ENCODE results near the gene WWOX.

Gene WWOX

DNA sequence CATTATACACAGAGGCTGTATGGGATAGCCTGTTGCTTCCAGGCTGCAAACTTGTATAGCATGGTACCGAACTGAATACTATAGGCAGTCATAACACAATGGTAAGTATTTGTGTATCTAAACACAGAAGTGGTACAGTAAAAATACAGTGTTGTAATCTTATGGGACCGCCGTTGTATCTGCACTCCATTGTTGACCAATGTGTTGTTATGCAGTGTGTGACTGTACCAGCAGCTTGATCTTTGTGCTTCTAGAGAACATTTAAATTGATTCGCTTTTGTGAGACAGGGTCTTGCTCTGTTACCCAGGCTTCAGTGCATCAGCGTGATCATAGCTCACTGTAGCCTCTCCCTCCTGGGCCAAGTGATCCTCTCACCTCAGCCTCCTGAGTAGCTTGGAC lies 31.5 kb downstream of the WWOX start:
- H4K20me1 ChIP-seq (ENCODE audit: insufficient read depth), result no peaks in the 10 kb centered on the region
- no peaks in the 10 kb centered on the region for H3K79me2 ChIP-seq (ENCODE audit: insufficient read depth, low read depth)

DNA sequence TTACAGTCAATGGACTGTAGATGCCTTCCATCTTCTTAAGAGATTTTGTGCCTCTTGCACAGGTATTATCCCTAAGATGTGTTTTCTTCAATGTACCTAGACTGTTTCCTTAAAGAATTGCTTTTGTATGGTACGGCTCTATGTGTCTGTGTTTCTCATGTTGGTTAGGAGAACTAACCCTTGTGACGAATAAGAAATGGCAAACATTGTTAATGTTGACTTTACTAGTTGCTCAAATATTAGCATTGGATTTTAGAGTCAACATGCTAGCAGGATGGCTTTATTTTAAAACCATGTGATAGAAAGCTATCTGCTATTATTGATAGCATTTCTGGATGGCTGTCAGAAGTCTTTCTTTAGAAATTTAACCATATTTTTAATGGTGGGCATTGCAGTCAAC lies 34.5 kb downstream of the WWOX start:
- Histone ChIP-seq H2AFZ (ENCODE audit: low read depth) (no peak overlapping the region), H4K20me1 (ENCODE audit: insufficient read depth) (no peaks in the 10 kb centered on the region), H3K27me3 (ENCODE audit: insufficient read depth, low read depth) (no peaks in the 10 kb centered on the region), H3K36me3 (ENCODE audit: insufficient read depth) (no peaks in the 10 kb centered on the region), H3K79me2 (ENCODE audit: insufficient read depth, low read depth) (no peaks in the 10 kb centered on the region), H3K4me1 (ENCODE audit: low read depth, poor library complexity, severe bottlenecking) (no peaks in the 10 kb centered on the region), H3K9ac (no peak overlapping the region), H3K4me2 (no peak overlapping the region), H3K4me3 (IDR thresholded peaks at IDR 0.05; ENCODE audit: insufficient read depth, low read depth, low read length) (no peak overlapping the region), H3K27ac (no peak overlapping the region)
- TF ChIP-seq, protein P1, sequence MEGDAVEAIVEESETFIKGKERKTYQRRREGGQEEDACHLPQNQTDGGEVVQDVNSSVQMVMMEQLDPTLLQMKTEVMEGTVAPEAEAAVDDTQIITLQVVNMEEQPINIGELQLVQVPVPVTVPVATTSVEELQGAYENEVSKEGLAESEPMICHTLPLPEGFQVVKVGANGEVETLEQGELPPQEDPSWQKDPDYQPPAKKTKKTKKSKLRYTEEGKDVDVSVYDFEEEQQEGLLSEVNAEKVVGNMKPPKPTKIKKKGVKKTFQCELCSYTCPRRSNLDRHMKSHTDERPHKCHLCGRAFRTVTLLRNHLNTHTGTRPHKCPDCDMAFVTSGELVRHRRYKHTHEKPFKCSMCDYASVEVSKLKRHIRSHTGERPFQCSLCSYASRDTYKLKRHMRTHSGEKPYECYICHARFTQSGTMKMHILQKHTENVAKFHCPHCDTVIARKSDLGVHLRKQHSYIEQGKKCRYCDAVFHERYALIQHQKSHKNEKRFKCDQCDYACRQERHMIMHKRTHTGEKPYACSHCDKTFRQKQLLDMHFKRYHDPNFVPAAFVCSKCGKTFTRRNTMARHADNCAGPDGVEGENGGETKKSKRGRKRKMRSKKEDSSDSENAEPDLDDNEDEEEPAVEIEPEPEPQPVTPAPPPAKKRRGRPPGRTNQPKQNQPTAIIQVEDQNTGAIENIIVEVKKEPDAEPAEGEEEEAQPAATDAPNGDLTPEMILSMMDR (conservative IDR thresholded peaks at IDR 0.05; ENCODE audit: low read depth, low read length), result no peak

More for the DNA sequence above, 31.5 kb downstream of the WWOX start:
- Histone ChIP-seq H3K27me3 (ENCODE audit: insufficient read depth, low read depth) (no peaks in the 10 kb centered on the region), H3K4me3 (IDR thresholded peaks at IDR 0.05; ENCODE audit: insufficient read depth, low read depth, low read length) (no peak overlapping the region), H3K4me2 (no peak overlapping the region), H3K9ac (no peak overlapping the region), H3K27ac (no peak overlapping the region), H3K4me1 (ENCODE audit: low read depth, poor library complexity, severe bottlenecking) (no peaks in the 10 kb centered on the region), H2AFZ (ENCODE audit: low read depth) (no peak overlapping the region), H3K36me3 (ENCODE audit: insufficient read depth) (no peaks in the 10 kb centered on the region)
- TF ChIP-seq, protein P1 (conservative IDR thresholded peaks at IDR 0.05; ENCODE audit: low read depth, low read length), result no peak

DNA sequence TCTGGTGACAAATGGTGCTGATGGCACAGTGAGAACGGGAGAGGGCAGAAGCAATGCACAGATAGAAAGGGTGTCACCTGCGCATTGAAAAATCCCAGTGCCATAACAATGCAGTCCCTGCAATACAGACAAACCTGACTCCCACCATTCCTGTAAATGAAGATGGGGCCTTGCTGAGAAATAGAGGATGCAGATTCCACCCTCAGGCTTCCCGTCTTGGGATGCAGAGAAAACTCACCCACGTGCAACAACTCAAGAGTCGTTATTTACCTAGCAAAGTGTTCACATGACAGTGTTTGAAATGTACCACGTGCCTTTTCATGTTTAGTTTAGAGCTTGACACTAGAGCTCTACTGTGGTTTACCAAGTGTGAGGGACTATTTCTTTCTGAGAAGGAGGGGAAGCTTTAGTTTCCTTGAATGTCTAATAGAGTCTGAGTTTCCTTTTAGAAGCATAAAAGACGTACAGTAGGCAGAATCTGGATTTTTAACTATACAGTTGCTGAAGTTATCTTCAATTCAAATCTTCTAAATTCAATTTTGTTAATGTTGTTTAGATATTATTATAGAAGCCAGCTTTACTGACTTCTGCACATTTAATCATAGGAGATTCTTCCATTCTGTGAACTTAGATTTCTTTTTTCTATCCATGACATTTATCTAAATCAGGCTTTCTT lies 35.6 kb downstream of the WWOX start:
- no peaks in the 10 kb centered on the region for H3K27me3 ChIP-seq (ENCODE audit: insufficient read depth, low read depth)
- H3K27ac ChIP-seq, result no peak overlapping the region
- H3K9ac ChIP-seq, result no peak overlapping the region
- no peak overlapping the region for H3K4me2 ChIP-seq
- TF ChIP-seq, protein P1 (conservative IDR thresholded peaks at IDR 0.05; ENCODE audit: low read depth, low read length), result no peak
- no peaks in the 10 kb centered on the region for H3K36me3 ChIP-seq (ENCODE audit: insufficient read depth)
- H4K20me1 ChIP-seq (ENCODE audit: insufficient read depth), result no peaks in the 10 kb centered on the region
- H3K4me3 ChIP-seq (IDR thresholded peaks at IDR 0.05; ENCODE audit: insufficient read depth, low read depth, low read length), result no peak overlapping the region
- no peaks in the 10 kb centered on the region for H3K4me1 ChIP-seq (ENCODE audit: low read depth, poor library complexity, severe bottlenecking)
- H2AFZ ChIP-seq (ENCODE audit: low read depth), result no peak overlapping the region
- H3K79me2 ChIP-seq (ENCODE audit: insufficient read depth, low read depth), result no peaks in the 10 kb centered on the region

DNA sequence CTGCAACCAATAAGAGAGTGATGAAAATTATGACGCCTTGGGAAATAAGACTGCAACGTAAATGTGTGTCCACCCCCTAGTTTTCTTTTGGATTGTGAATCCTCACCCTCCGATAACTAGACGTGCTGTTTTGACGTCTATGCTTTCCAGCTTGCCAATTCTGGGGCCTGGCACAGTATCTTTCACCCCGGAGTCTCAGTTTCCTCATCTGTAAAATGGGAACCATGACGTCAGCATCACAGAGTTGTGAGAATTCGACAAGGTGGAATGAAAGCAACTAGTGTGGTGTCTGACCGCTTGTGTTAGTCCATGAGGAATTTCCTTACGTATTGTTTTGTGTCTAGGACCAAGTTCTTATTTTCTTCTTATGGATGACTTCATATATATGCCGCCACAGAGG lies 37.7 kb downstream of the WWOX start:
- no peaks in the 10 kb centered on the region for H4K20me1 ChIP-seq (ENCODE audit: insufficient read depth)
- H3K9ac ChIP-seq, result no peak overlapping the region
- H3K79me2 ChIP-seq (ENCODE audit: insufficient read depth, low read depth), result no peaks in the 10 kb centered on the region
- H3K27ac ChIP-seq, result no peak overlapping the region
- no peaks in the 10 kb centered on the region for H3K36me3 ChIP-seq (ENCODE audit: insufficient read depth)
- H3K4me3 ChIP-seq (IDR thresholded peaks at IDR 0.05; ENCODE audit: insufficient read depth, low read depth, low read length), result no peak overlapping the region
- no peak overlapping the region for H2AFZ ChIP-seq (ENCODE audit: low read depth)
- TF ChIP-seq, protein P1 (conservative IDR thresholded peaks at IDR 0.05; ENCODE audit: low read depth, low read length), result no peak
- no peak overlapping the region for H3K4me2 ChIP-seq
- H3K27me3 ChIP-seq (ENCODE audit: insufficient read depth, low read depth), result no peaks in the 10 kb centered on the region
- no peaks in the 10 kb centered on the region for H3K4me1 ChIP-seq (ENCODE audit: low read depth, poor library complexity, severe bottlenecking)

Measured in KMS-11 (cell line).